NCI-H1417 (cell line): ENCODE measurements around the gene PRKCB.

ENCODE experiments used
- DNase-seq, 3 experiments: peaks; one replicate each; lab custom pipeline; 2025; lab: John Stamatoyannopoulos, UW

Gene PRKCB

DNA sequence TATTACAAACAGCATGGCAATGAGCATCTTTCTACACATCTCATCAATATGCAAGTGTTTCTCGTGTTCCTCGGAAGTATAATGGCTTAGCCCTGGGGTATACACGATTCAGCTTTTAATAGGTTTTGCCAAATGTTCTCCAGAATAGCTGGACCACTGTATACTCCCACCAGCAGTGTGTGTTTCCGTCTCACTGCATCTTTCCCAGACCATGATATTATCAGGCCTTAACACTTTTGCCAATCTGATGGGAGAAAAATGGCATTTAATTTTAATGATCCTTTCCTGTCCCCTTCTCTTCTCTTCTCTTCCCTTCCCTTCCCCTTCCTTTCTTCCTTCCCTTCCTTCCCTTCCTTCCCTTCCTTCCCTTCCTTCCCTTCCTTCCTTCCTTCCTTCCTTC, 30.8 kb downstream of the PRKCB start:
- DNase-seq: no peak

DNA sequence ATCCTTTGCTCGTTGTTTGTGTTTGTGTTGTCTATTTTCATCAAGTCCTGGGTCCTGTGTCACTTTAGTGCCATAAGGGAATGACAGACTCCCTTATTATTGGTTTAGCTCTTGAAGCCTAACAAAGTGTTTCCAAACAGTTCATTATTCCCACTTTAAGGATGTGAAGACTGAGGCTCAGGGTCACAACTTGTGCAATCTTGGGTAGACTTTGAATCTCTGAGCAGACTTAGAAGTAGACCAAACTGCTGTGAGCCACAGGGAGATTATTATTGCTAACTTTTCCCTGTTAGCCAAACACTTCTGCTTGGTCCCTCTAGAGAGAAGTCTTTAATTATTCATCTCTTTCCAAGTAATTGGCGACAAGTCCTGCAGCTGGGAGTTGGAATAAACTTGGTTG, 31.8 kb downstream of the PRKCB start:
- DNase-seq: no peak

DNA sequence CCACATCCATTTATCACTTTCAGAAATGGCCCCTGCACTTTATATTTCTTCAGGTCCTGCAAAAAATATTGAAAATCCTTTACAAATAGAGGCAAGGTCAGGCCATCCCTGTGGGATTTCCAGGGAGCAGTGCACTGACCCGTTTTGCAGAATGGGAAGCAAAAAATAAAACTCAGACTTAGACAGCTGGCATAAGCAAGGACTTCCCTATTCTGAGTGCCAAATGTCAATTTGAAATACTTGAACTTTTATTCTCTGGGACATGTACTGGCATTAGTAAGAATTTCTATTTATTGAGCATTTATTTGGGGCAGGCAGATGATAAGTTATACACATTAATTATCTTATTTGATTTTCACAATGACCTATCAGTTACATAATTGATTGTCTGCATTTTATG, 32.4 kb downstream of the PRKCB start:
- DNase-seq: no peak

DNA sequence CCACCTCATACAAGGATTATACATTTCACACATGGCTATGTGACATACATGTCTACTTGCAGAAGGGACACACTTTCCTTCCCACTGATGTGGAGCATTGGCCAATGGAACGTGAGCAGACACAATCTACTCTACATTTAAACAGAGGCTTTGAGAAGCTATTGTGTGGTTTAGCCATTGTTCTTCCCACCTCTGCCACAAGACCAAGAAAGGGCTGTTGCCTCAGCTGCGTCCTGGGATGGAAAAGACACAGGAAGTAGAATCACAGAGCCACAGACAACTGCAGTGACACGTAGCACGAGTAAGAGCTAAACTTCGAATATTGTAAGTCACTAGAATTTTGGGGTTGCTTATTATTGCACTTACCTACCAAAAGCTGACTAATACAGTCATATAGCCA, 33.3 kb downstream of the PRKCB start:
- DNase-seq: no peak

DNA sequence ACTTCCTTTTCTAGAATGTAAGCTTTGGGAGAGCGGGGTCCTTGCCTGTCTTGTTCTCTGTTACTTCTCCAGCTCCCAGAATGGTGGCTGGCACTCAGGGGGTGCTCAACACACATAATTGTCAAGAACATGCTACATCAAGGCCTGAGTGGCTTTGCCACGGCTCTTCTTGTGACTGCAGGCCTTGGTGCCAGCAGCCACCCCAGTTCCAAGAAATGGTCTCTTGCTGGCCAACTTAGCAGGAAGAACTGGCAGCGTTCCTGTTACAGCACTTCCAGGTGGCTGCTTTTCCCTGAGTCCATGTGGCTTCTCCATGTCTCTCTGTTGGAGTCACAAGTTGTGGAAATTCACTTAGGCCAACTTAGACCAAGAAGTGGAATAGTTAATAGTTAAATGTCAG, 36.1 kb downstream of the PRKCB start:
- DNase-seq: no peak

DNA sequence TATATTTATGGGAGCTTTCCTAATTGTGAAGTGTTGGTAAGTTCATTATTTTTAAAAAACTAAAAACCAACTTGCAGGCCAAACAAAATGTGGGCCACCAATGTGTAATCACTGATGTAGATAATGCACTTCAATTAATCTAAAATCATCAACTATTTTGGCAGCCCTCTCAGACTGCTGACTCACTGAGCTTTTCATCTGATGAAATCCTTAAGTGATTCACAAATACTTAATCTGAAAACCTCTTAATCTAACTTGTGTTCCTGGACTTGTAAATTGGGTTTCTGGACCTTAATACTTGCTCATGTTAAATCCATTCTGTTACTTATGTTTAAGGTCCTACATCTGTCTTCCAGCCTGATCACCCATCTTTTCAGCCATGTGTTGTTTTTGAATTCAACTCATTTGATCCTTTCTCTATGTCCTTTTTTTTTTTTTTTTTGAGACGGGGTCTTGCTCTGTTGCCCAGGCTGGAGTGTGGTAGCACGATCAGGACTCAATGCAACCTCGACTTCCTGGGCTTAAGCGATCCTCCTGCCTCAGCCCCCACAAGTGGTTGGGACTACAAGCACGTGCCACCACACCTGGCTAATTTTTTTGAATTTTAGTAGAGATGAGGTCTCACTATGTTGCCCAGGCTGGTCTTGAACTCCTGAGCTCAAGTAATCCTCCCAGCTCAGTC, 39.0 kb downstream of the PRKCB start:
- no peak for DNase-seq

DNA sequence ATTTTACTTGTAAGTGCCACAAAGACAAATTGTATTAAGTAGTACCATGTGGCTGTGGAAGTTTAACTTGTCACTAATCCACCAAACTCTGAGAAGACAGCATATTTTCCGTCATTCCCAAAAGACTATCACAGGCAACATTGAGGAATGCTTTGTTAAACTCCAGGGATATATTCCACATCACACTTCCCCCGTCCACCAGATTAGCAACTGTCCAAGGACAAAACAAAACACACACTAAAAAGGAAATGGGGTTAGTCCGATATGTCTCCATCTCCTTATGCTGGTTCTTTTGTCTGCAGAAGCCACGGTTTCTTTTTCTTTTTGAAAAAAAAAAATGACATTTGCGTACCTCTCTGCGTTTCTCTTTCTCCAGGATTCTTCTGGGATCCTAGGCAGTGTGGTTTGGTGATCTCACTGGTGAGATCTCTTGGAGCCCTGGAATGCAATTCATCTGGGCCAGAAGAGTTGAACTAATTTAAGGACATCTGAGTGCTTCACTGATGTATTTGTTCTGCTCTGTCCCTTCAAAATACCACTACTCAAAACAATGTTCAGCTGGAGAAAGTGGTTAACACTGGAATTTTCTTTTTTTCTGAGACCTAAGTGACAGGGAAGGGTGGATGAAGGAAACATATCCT, 40.6 kb downstream of the PRKCB start:
- DNase-seq: no peak

DNA sequence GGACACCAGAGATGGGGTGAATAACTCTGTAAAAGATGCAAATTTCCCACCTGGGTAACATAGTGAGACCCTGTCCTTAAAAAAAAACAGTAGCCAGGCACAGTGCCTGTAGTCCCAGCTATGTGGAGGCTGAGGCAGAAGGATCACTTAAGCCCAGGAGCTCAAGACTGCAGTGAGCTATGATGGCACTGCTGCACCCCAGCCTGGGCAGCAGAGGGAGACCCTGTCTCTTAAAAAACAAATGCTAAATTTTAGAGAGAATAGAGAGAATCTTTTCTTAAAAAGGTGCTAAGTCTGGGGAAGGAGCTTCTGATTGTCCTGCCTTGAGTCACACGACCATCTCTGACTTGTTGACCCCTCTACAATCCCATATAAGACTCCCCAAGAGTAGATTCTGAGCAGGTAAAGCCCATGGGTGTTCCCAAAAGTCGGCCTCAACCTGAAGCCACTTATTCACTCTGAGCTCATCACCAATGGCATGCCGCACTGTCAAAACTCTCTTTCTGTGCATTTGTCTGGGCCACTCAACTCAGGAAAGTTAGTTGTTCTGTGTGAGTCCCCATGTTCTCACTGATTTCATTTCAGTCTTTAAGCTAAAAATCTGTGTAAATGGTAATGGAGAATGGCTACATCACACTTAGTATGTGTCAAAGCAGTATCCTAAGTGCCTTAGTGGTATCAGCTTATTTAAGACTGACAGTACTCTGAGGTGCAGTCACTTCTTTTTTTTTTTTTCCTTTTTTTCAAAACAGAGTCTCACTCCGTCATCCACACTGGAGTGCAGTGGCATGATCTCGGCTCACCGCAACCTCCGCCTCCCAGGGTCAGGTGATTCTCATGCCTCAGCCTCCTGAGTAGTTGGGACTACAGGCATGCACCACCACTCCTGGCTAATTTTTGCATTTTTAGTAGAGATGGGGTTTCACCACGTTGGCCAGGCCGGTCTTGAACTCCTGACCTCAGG, 41.6 kb downstream of the PRKCB start:
- no peak for DNase-seq

DNA sequence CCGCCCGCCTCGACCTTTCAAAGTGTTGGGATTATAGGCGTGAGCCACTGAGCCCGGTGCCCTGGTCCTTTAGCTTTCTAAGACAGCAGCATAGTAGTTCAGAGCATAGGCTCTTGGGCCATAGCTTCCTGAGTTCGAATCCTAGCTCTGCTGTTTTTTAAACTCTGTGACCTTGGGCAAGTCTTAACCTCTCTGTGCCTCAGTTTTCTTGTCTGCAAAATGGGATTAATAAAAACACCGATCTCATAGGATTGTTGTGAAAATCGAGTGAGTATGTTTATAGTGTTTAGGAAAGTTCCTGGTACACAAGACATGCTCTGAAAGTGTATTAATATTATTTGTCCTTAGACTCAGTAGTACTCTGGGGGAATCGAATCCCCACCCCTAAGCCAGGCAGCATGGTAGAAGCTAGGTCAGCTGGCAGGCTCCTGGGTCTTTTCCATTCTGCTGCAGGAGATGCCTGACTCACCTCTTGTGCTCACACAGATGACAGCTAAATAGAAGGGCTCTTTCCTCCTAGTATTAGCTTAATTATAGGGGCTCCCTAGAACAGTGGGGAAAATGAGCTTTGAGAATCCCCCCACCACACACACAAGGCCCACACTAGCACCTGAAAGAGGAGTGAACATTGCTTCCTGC, 44.1 kb downstream of the PRKCB start:
- DNase-seq: no peak

DNA sequence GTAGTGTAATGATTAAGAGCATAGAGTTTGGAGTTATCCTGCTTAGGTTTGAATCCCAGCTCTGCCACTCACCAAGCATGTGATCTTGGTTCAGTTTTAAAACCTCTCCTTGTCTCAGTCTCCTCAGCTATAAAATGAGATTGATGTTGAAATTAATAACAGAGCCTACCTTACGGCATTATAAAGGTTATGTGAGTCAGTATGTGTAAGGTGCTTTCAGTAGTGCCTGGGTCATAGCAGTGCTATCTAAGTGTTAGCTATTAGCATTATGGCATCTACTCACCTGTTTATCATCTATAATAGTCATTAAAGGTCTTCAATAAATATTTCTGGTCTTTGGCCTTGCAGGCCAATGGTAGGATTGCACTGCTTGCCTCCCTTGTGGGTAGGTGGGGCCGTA, 53.4 kb downstream of the PRKCB start:
- no peak for DNase-seq

DNA sequence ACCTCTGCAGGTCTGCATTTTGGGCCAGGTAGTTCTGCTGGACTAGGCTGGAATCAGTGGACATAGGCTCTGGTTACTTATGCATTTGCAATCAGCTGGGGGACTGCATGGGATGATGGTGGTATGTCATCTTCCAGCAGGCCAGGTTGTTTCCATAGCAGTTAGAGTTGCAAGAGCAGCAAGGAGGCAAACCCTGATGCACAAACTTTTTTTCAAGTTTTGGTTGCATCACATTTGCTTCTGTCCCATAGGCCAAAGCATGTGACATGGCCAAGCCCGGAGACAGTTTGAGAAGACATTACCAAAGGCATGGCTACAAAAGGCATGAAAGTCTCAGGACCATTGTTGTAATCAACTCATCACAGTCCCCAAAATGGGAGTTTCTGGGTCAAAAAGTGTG, 58.2 kb downstream of the PRKCB start:
- DNase-seq: no peak

DNA sequence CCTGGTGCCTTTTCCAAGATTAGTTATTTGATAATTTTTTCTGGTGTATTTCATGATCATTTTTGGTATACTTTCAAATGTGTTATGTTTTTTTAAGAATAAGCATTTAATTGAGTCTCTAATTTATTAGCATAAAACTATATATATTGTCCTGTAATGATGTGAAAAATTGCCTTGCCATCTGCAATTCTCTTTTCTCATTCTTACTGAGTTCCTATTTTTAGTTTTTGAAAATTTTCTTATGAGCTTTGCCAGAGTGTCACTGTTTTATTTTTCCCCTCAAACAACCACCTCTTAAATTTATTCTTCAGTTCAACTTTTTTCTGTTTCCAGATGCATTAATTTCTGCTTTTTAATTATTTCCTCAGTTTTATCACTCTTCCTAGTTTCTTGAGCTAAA, 59.3 kb downstream of the PRKCB start:
- no peak for DNase-seq

DNA sequence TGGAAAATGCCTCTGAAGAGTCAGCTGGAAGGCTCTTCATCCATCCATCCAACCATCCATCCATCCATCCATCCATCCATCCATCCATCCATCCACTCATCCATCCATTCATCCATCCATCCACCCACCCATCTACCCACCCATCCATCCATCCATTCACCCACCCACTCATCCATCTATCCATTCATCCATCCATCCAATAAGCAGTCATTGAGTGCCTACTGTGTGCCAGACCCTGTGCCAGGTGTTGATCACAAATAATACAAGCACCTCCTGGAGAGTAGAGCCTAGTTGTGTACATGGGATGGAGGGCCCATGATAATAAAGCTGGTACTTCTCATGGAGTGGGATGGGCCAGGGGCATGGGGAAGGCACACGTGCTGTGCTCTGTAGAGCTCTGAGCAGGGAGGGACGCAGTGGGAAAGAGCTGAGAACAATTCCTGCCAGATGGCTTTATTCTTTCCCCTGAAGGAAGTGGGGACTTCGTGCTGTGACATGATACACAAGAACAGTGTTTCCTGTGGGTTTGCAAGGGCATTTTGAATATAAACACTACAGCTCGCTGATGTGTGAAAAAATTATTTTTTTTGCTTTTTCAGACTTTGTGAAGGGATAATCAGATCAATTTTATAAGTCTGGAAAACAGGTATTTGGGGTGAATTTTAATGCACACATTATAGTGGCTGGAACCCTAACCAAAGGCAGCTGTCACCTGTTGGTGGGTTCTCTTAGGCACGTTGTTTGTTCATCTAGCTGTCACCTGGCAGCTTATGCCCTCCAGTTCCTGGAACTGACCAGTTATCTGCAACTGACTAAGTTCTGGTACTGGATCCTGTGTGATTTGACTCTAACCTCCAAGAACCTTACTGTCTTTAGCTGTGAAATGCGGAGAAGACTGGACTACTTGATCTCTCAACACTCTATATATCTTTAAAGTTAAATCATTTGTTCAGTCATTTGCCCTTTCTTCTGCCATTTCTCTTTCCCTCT, 61.3 kb downstream of the PRKCB start:
- DNase-seq: no peak

DNA sequence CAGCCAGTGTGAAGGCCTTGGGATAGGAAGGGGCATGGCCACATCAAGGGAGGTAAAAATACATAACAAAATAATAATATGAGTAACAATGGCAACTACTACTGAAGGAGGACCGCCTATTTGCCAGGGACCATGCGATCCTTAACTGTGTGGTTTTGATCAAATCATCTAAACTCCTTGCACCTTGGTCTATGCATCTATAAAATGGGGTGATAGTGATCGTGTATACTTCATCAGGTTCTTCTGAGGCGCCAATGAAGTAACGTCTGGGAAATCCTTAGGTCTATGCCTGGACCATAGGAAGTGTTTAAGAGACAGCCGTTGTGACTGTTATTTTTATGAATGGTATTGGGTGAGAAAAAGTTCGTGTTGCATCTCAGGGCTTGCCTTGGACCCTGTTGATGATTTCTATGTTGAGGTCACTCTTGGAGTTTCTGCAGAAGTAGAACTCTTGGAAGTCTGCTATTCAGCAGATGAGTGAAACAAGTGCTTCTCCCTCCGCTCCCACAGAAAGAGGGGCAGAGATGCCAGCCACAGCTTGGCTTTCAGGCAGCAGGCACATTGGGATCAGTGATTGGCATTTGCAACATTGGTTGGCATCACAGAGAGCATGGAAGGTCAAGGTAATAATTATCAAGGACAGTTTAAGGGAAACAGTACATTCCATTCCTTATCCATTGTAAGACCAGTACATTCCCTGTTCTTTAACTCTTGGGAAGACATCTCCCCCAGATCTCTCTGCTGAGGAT, 63.1 kb downstream of the PRKCB start:
- no peak for DNase-seq

DNA sequence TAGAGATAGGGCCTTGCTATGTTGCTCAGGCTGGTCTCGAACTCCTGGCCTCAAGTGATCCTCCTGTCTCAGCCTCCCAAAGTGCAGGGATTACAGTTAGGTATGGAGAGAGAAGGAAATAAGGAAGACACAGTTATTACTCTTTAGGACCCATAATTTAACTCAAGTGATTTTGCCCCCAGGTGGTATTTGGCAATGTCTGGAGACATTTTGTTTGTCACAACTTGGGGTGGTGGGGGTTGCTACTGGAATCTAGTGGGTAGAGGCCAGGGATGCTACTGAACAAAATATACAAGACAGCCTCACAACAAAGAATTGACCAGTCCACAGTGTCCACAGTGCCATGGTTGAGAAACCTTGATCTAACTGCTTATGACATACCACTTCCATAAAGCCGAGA, 64.1 kb downstream of the PRKCB start:
- DNase-seq: no peak

DNA sequence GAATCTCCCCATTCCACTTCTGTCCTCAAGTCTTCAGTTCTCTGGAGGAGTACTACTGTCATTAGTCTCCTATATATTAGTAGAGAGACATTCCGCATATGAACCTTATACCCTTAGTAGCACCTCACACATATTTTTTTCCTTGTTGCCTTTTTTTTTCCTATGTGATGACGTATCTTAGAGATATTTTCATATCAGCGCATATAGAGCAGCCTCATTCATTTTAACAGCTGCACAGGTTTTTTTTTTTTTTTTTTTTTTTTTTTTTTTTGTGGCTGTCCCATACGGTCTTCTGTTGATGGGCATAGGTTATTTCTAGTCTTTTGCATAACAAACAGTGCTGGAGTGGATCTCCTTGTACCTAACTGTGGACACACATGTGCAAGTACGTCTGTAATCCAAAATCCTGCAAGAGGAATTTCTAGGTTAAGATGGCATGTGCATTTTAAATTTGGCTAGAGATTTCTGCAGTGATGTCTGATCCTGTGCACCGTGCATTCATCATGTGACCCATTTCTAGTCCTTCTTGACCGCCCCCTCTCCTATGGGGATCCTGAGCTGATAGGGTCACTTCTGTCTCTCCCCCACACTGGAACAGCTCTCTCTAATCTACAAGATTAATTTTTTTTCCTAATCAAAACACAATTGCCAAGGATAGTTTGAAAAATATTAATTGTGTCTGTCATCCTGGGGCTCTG, 64.8 kb downstream of the PRKCB start:
- DNase-seq: no peak

DNA sequence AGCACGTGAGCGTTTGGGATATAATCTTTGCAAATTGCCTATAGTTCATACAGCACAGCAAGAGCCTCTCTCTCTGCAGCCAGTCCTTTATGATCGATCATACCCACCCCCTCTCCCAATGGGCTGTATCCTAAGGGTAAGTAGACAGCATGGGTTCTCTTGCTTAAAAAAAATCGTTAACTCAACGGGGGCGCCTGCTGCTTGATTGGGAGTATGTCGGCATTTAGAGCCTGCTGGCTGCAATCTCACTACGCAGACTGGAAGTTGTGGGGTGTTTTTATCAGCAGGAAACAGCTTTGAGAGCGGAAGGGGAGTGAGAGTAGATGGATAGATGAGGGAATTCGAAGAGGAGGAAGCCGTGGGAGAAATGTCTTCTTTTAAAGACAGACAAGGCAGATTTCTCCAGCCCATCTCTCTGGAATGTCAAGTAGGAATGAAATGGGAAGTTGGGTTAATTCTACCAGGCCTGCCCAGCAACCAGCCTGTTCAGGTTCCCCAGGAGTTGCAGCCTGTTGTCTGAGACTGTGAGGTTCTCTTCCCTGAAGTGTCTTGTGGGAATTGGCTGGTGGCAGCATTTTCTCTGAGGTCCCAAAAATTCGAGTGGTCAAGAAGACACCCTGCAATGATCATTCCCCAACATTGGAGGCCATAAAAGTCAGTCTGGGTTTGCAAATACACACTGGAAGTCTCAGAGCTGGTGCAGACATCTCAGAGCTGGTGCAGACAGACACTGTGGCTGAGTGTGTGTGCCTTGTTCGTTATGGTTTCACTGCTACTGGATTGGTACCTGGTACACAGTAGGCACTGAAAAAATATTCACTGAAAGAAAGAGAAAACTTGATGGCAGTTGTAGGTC, 65.6 kb downstream of the PRKCB start:
- DNase-seq: no peak

DNA sequence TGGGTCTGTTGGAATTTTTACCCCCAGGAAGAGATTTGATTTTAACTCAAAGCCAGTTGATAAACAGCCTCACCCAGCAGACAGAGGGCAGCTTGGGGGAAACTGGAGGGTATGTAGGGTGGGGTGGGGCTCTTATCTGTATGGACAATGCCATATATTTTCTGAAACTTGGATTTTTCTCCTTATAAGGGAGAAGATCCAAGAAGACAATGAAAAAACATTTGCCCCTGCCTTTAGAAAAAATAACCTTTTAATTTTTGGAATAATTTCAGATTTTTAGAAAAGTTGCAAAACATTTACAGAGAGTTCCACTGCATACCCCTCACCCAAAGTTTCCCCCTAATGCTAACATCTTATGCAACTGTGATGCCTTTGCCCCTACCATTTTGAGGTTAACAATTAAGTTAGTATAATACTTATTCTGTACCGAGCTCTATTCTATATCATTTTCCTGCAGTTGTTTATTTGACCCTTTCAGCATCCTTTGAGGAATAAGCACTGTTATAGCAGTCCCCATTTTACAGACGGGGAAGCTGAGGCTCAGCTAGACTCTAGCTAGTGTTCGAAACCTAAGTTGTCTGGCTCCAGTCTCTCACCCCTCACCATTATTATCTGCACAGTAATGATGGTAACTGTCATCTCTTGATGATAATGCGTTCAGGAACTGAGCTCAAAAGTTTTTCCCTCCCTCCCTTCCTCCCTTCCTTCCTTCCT, 66.4 kb downstream of the PRKCB start:
- no peak for DNase-seq
